GM23248 (cell line): ENCODE measurements around the gene CAMSAP2.

Experiments
- EZH2 ChIP-seq: fragments of 200-600 bp; sonication (generic); IDR thresholded peaks from 2 replicates; pipeline ENCODE4 v1.6.1; 2018; ENCODE audit warnings: antibody characterized with exemption, mild to moderate bottlenecking; ENCODE audit not compliant: insufficient read depth, poor library complexity, severe bottlenecking
- EZH2phosphoT487 ChIP-seq: fragments of 200-600 bp; sonication (generic); IDR thresholded peaks from 2 replicates; pipeline ENCODE4 v1.6.1; 2018; ENCODE audit warnings: antibody characterized with exemption, moderate library complexity, mild to moderate bottlenecking, low read depth; ENCODE audit not compliant: insufficient read depth

GRCh38 chr1:200805719-200806118 lies 67.0 kb downstream of the CAMSAP2 start:
- no peak for TF ChIP-seq EZH2phosphoT487
- TF ChIP-seq EZH2 = no peak
